HG03575 (cell line): ENCODE results near the gene PTPN1.
"Not testable (repeated sequence)": the region's sequence is repeated elsewhere in the genome, so short reads cannot be mapped to it uniquely, and the experiment has no call there.

ENCODE experiments used
- ATAC-seq: cut with Tn5 transposase; IDR thresholded peaks from one replicate; pipeline ENCODE4 v1.9.1; 2021; ENCODE audit not compliant: unreplicated experiment, insufficient number of reproducible peaks, low FRiP score; ENCODE audit errors: extremely low read depth

Gene PTPN1

DNA sequence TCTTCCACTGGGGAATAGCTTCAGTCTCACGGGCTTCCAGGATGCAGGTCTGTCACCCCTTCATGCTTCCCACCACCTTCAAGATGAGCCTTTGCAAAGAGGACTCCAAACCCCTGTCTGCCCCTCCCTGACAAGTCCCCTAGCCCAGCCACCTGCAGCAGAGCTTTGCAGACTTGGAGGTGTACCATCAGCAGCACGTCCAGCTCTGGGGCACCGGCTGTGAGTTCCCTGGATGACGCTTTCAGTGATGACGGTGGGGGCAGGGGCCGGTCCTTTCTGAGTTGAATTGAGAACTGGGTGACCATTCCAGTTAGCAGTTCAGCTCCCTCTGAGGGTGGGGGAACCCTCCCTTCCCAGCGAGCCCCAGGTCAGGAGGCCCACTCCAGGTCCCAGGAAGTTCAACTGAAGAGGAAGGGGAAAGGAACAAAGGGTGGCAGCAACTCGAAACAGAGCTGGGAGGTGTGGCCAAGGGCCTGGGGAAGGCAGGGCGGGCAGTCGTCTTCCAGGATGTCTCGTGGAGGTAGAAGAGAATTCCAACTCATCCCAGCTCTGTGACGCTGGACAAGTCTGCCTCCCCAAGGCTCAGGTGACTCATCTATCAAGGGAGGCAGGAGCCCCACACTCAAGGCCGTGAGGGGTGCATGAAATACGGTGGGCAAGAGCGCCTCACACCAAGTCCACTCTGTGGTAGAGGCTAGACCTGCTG lies 86.0 kb downstream of the PTPN1 start:
- no peak for ATAC-seq

DNA sequence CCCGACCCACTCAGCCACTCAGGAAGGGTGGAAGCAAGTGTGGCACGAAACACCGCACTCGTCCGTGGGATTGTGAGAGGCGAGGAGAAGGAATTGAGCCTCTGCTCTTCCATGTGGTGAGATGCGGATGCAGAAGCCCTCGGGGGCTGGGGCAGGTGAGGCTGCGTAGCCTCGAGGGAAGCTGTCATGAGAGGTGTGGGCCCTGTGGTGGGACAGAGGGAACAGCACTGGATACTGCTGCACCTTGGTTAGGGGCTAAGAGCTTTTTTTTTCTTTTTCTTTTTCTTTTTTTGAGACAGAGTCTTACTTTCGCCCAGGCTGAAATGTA lies 86.5 kb downstream of the PTPN1 start:
- no peak for ATAC-seq

DNA sequence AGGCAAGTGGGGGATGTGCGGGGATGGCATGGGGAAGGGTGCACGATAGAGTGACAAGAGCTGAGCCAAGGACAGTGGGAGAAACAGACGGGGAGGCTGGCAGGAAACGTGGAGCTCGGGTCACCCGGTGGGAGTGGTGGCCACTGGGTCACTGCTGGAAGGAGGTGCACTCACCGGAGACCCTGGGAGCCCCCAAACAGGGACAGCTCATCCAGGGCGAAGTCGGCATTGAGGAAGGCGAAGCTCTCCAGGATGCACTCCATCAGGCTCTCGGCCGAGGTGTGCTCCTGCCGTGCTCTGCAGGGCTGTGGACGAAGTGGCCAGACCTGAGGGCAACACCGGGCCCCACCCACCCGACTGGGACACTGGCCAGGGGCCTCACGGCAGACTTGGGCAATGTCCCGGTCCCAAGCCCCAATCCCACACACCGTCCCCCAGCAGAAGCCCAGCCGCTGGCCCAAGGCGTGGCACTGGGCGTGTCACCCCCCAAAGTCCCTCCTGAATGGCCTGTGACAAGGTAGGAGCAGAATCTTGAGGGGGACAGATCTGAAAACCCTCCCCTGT lies 87.3 kb downstream of the PTPN1 start:
- no peak for ATAC-seq

DNA sequence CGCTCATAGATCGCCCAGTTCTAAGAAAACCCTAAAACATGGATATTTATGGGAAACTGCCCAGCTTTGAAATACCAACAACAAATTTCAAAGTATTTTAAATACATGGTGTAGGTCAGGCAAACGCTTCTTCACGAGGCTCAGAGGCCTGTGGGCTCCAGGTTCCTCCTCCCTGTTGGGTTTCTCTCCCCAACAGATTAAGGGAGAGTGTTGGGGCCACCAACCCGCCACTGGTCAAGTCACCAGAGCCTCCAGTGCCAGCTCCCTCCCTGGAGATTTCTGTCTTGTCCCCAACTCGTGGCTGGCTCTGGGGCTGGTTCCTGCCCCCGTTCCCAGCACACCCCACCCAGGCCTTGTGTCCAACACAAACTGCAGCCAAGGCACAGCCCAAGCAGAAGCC lies 87.9 kb downstream of the PTPN1 start:
- no peak for ATAC-seq

DNA sequence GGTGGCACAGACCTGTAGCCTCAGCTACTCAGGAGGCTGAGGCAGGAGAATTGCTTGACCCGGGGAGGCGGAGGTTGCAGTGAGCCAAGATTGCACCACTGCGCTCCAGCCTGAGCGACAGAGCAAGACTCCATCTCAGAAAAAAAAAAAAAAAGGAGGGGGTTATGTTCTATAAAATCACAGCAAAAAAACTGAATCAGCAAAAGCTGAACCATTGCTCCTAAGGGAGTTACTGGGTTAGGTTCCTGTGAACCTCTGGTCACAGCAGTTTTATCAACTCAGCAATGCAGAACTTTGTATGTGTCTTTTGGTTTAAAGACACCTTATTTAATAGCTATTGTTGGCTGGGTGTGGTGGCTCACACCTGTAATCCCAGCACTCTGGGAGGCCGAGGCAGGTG lies 88.6 kb downstream of the PTPN1 start:
- not testable (repeated sequence) for ATAC-seq

DNA sequence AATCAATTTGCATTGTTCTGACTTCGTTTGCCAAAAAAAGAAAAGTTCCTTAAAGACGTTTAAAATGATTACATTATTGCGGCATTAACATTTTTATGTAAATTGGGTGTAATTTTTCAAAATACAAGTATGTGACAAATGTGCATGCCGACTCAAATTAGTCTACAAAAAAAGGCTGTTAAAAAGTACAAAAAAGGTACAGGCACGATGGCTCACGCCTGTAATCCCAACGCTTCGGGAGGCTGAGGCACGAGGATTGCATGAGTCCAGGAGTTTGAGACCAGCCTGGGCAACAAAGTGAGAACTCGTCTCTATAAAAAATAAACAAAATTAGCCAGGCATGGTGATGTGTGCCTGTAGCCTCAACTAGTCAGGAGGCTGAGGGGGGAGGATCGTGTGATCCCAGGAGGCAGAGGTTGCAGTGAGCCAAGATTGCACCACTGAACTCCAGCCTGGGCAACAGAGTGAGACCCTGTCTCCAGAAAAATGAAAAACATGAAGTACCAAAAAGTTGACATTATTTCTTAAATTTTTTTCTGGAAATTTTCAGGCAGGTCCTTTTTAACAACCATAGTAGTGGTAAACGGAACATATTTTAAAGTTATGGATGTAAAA lies 90.2 kb downstream of the PTPN1 start:
- ATAC-seq, result no peak

DNA sequence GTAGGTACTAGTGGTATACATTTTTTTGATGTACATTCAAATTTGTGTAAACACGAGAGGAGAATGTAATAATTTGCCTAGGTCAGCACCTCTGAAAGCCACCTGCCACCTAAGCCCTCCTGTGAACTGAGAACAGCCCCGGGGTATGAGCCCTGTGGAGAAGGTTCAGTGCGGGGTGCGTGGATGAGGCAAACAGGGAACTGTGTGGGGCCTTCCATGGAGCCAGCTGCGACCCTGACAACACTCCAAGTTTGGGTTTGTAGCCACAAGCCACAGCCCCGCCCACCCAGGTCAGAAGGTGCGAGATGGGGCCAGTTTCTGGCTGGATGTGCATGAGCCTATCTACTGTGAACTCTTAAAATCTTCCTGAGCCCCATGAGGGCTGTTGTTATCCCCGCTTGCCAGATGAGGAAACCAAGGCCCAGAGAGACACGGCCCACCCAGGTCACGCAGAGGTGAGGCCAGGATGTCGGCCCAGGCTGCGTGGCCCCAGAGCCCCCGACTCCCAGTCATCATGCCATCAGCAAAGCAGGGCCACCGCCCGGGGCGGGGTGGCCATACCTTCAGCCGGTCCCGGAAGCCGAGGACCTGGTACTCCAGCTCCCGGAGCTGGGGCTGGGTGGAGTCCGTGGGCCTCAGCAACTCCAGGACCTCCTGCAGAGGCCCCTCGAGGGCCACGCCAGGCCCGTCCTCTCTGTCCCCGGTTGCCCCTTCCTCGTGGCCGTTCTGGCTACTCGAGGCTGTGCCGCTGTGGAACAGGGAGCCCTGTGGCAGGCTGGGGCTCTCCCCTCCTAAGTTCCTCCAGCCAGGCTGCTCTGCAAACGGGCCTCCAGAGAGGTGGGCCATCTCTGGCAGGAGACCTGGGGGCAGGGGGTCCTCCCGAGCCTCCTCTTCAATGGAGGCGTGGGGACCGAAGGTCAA lies 91.6 kb downstream of the PTPN1 start:
- ATAC-seq, result no peak

DNA sequence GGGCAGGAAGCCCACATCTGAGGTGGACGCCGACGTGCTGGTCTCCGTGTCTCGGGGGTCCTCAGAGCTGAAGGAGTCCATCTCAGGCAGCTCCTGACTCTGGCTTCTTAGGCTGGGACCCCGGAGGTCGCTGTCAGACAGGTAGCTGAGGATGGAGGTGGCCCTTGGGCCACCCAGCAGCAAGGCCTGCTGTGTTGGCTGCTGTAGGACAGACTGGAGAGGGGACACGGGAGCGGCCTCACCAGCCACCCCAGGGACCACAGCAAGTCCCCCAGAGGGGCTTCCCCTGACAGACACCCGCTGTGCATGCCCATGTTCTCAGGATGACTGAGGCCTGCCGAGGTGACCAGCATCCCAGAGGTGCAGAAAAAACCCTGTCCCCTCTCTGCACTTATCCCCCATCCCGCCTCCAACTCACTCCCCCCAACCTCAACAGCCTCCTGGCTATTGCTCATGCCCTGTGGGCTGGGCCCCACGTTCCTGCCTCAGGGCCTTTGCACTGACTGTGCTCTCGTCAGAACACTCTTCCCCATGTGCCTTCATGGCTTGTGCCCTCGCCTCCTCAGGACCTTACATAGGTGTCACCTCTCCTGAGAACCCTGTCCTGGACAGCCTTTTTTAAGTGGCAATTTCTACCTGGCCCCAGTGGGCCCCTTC lies 92.4 kb downstream of the PTPN1 start:
- no peak for ATAC-seq

DNA sequence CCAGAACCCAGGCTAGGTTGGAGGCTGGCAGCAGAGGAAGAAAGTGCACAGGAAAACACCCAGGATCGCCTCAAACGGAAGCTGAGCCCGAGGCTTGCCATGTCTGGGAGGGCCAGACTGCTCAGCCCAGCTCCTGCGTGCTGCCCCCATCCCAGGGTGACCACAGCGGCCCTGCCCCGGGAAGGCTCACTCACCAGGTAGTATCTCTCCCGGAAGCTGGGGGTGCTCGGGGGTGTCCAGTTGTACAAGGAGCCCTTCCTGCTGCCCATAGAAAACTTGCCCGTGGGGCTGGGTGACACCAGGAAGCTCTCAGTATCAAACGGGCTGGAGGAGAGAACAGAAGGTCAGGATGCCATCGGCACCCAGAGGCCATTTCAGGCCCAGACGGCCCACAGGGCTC lies 94.3 kb downstream of the PTPN1 start:
- ATAC-seq, result no peak

DNA sequence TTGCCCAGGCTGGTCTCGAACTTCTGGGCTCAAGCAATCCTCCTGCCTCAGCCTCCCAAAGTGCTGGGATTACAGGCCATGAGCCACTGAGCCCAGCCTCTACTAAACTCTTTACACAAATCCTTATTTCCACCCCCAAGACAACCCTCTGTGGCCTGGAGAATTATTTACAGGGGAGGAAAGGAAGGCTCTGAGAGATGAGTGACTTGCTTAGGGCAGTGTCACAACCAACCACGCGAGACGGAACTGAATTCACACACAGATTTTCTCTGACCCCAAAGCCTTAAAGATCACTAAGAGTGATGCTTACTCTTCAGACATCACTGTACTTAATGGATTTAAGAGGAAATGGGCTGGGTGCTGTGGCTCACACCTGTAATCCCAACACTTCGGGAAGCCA lies 95.0 kb downstream of the PTPN1 start:
- no peak for ATAC-seq

DNA sequence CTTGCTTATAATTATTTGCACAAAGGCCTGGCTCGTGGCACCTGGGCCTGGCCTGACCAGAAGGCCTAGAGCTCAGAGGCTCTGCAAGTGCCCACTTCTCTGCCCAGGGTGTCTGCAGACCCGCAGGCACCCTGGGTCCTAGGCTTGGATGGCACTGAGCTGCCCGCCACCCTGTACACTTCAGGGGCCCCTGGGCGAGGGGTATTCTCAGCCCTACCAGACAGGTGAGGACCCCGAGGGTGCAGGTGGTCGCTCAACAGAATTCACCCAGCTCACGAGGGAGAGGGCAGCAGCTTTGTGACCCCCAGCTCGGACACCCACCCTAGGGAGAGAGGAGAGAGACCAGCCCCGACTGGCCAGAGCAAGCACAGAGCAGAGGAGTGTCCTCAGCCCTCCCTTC lies 97.3 kb downstream of the PTPN1 start:
- ATAC-seq, result no peak

DNA sequence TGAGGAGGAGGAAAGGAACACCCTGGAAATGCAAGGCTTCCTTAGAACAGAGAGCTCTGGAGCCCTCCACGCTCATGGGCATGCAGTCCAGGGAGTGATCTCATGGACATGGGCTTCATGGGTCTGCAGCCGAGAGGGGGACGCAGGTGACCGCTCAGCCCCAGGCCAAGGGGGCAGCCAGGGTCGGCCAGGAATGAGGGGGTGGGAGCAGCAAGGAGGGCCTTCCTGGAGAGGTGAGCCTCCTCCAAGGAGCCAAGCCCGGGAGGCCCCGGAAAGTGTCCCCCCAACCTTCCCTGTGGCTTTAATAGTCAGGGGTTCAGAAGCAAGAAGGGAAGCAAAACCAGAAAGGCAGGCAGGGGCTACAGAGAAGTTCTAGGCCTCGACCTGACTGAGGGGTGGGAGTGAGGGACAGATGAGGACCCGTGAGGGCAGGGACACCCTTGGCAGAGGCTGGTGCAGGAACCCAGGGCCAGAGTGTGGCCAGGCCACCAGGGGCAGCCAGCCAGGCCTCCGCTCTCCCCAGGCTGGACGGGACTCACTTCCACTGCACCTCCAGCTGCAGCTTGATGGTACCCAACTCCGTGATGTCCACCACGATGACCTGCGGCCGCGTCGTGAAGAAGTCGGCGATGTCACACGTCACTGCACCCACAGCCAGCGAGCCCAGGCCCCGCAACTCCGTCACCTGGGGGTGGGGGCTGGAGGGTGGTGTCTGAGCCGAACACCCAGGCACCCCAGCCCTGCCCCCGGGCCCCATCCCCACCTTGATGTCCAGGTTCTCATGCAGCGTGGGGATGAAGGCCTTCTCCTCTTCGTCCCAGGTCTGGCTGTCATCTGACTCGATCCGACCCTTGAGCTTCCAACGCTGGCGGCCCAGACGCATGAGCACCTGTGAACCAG lies 97.9 kb downstream of the PTPN1 start:
- no peak for ATAC-seq

DNA sequence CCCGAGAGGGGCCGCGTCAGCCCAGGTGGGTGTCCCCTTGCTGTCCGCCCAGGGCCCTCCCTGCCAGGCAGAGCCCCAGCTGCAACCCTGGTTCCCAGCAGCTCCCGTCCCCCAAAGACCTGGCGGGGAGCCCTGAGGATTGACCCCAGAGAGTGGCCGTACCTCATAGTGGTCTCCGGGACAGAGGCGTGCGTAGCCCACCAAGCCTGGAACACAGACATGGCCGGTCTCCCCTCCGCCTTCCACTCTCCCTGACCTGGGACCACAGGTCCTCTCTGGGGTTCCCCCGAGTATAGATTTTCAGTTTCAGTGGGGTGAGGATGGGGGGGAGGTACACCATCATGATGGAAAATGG lies 98.5 kb downstream of the PTPN1 start:
- ATAC-seq, result no peak

DNA sequence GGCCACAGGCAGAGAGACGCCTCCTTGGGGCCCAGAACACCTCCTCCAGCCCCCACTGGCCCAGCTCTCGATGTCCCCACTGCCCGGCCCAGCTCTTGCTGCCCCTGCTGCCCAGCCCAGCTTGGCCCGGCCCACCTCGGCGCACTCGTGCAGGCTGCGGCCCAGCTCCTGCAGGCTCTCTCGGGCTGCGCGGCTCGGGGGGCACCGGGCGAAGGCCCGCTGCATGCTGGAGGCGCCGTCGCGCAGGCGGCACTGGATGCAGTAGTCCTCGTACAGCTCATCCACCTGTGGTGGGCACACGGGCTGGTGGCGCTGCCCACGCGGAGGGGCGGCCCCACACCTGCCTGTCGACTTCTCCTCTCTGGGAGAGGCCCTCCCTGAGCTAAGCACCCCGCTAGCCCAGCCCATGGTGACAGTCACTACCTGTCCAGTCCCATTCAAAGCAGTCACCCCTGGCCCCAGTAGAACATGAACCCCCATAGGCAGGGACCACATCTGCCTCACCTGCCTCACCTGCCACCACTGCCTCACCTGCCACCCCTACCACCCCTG lies 99.3 kb downstream of the PTPN1 start:
- ATAC-seq, result no peak

DNA sequence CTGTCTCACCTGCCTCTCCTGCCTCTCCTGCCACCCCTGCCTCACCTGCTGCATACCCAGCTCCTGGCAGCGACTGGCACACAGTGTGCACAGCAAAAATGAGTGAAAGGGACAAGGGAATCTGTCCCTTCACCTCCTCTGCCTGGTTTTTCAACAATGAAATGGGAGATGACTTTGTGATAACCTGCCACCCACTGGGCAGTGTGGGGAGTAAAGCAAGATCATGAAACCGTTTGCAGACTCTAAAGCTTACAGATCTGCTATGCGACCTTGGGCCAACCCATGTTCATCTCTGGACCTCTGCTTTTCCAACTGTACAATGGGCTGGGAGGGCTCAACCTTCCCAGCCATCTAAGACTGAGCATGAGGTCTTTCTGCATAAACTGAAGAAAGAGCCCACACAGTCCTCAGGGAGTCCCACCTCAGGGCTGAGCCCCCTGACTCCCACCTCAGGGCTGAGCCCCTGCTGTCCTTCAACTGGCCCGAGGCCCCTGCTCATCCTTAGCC lies 100.1 kb downstream of the PTPN1 start:
- ATAC-seq, result no peak

DNA sequence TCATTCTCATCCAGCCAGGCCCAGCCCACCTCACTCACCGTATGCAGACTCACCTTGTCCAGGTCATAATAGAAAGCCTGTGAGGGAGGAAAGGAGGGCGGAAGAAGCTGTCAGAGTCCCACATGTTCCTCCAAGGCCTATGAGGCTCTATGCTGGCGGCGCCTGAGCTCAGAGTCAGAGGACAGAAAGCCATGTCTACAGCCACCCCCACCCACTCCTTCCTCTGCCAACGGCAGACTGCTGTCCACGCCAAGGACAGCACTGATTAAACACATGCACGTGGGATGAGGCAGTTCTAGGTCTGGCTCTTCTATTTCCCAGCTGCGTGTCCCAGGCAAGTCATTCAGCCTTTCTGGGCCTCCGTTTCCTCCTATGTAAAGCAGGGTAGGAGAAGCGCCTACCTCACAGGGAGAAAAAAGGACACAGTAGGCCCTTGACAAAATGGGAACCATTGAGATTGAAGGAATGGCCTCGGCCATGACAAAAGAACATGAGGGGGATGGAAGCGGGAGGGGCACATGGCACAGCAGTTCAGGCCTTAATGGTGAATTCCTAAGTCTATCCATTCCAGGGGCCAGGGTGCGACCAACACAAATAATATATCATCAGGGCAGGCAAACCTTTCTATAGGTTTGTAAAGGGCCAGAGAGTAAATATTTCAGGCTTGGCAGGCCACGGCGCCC lies 101.1 kb downstream of the PTPN1 start:
- ATAC-seq, result no peak

DNA sequence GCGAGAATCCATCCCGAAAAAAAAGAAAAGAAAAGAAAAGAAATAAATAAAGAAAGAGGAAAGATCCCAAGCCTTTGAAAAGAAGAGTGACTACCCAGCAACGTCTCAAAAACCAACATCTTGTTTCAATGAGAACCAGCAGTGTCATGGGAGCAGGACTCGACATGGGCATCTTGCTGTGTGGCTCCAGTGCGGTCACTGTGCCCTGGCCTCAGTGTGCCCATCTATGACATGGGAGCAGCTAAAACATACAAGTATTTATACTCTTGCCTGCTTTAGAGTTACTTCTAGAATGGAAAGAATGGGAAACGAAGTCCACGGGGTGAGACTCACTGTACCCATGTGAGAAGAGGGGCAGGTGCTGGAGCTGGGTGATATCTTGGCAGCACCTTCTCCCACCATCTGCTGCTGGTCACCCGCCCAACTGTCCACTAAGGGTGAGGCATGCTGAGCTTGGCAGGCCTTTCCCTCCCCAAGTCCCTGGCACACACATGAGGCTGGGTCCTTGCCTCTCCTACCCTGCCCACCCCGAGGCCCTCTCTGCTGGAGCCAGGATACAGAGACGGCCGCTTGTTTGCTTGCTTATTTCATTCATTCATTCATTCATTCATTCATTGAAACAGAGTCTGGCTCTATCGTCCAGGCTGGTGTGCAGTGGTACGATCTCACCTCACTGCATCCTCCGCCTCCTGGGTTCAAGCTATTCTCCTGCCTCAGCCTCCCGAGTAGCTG lies 103.4 kb downstream of the PTPN1 start:
- no peak for ATAC-seq
